Endothelial cell of hepatic sinusoid (primary cell): ENCODE measurements around the gene GPR183.

Experiments
- in situ Hi-C: cut with HindIII; loops from 2 replicates; pipeline ENCODE4 v1.10.0; 2017; ENCODE audit warnings: low sequenced_read_pairs

Gene GPR183

GRCh38 chr13:99339736-99340397 is 32.7 kb upstream of the GPR183 start:
- in situ Hi-C loops, result no loop called here

GRCh38 chr13:99339230-99339721 is 32.1 kb upstream of the GPR183 start:
- in situ Hi-C loops, result no loop called here

GRCh38 chr13:99335603-99336002 is 28.4 kb upstream of the GPR183 start:
- in situ Hi-C loops, result no loop called here

- in situ Hi-C loops, result no loop called here
Measured at GRCh38 chr13:99335087-99335486, 27.9 kb upstream of the GPR183 start.

- in situ Hi-C loops, result no loop called here
Measured at GRCh38 chr13:99334221-99334620, 27.0 kb upstream of the GPR183 start.

- in situ Hi-C loops, result no loop called here
Measured at GRCh38 chr13:99332456-99332855, 25.3 kb upstream of the GPR183 start.

GRCh38 chr13:99331881-99332293 is 24.7 kb upstream of the GPR183 start:
- in situ Hi-C loops, result no loop called here

GRCh38 chr13:99330942-99331341 is 23.7 kb upstream of the GPR183 start:
- in situ Hi-C loops, result no loop called here

- in situ Hi-C loops, result no loop called here
Measured at GRCh38 chr13:99329477-99329876, 22.3 kb upstream of the GPR183 start.

GRCh38 chr13:99327761-99328160 is 20.6 kb upstream of the GPR183 start:
- in situ Hi-C loops, result no loop called here

GRCh38 chr13:99327126-99327525 is 19.9 kb upstream of the GPR183 start:
- in situ Hi-C loops, result no loop called here

GRCh38 chr13:99326012-99326411 is 18.8 kb upstream of the GPR183 start:
- in situ Hi-C loops, result no loop called here

- in situ Hi-C loops, result loop anchor here (5.0 kb wide), 1 partner anchor 49 kb away; no protein-coding TSS in a partner anchor
Measured at GRCh38 chr13:99323488-99323887, 16.3 kb upstream of the GPR183 start.

- in situ Hi-C loops, result loop anchor here (5.0 kb wide), 1 partner anchor 50 kb away; no protein-coding TSS in a partner anchor
Measured at GRCh38 chr13:99322297-99323103, 15.3 kb upstream of the GPR183 start.

GRCh38 chr13:99321709-99322108 is 14.5 kb upstream of the GPR183 start:
- in situ Hi-C loops, result loop anchor here (5.0 kb wide), 1 partner anchor 51 kb away; no protein-coding TSS in a partner anchor

GRCh38 chr13:99320693-99321481 is 13.7 kb upstream of the GPR183 start:
- in situ Hi-C loops, result loop anchor here (5.0 kb wide), 1 partner anchor 51 kb away; no protein-coding TSS in a partner anchor

GRCh38 chr13:99316657-99317256 is 9.6 kb upstream of the GPR183 start:
- in situ Hi-C loops, result no loop called here

GRCh38 chr13:99316224-99316623 is 9.0 kb upstream of the GPR183 start:
- in situ Hi-C loops, result no loop called here

GRCh38 chr13:99315186-99315585 is 8.0 kb upstream of the GPR183 start:
- in situ Hi-C loops, result no loop called here

GRCh38 chr13:99314640-99315176 is 7.5 kb upstream of the GPR183 start:
- in situ Hi-C loops, result no loop called here
